Chondrocyte (in vitro differentiated cells): Measurements from ENCODE around the gene EGFR. TPM values are rescaled to one million over a fixed set of nuclear protein-coding genes. Genes with fewer than 3 reads are reported as not detected.

ENCODE experiments used
- DNase-seq: peaks from one replicate; pipeline ENCODE4 v3.0.0; 2021; ENCODE audit warnings: mixed read lengths, low spot score
- H3K27ac Mint-ChIP-seq: one replicate; pipeline ENCODE4 v1.8.0; 2021; ENCODE audit warnings: mild to moderate bottlenecking, moderate library complexity, mixed read lengths; ENCODE audit not compliant: unreplicated experiment
- H3K27me3 Mint-ChIP-seq: 2 replicates; pipeline ENCODE4 v1.8.0; 2021; ENCODE audit warnings: low read depth, mixed read lengths
- H3K36me3 Mint-ChIP-seq: 2 replicates; pipeline ENCODE4 v1.8.0; 2021; ENCODE audit warnings: low read depth, mixed read lengths
- H3K4me1 Mint-ChIP-seq: 2 replicates; pipeline ENCODE4 v1.8.0; 2021; ENCODE audit warnings: low read depth, mild to moderate bottlenecking, mixed read lengths
- H3K4me3 Mint-ChIP-seq: one replicate; pipeline ENCODE4 v1.8.0; 2021; ENCODE audit warnings: mild to moderate bottlenecking, moderate library complexity, mixed read lengths; ENCODE audit not compliant: unreplicated experiment
- H3K9me3 Mint-ChIP-seq: 2 replicates; pipeline ENCODE4 v1.8.0; 2021; ENCODE audit warnings: low read depth, mixed read lengths
- CTCF ChIP-seq: fragments of 200-600 bp; sonication (generic); IDR thresholded peaks from 2 replicates; pipeline ENCODE4 v1.5.0; 2021; ENCODE audit warnings: antibody characterized with exemption, mild to moderate bottlenecking, moderate library complexity
- total RNA-seq: library from RNA; stranded (reverse); gene quantifications from 3 replicates; pipeline ENCODE4 v1.2.1, GENCODE V29; 2021

Gene EGFR
- total RNA-seq, 1 donor from 2014 or later: 25.5 TPM

- DNase-seq: no peak
- Mint-ChIP-seq H3K9me3 (peaks cover 6% of the 10 kb centered on the region), H3K4me3 (peak overlapping the region; percentile 39), H3K36me3 (peaks cover 1% of the 10 kb centered on the region), H3K27me3 (no peaks in the 10 kb centered on the region), H3K4me1 (peaks cover 65% of the 10 kb centered on the region), H3K27ac (peak overlapping the region; percentile 99)
- TF ChIP-seq CTCF: no peak
These were observed 114.2 kb downstream of the EGFR start for GRCh38 chr7:55132890-55133551.

GRCh38 chr7:55133630-55134358 is 115.0 kb downstream of the EGFR start:
- Mint-ChIP-seq H3K27ac (peak overlapping the region; percentile 99), H3K27me3 (no peaks in the 10 kb centered on the region), H3K4me1 (peaks cover 57% of the 10 kb centered on the region), H3K4me3 (no peak overlapping the region), H3K36me3 (peaks cover 1% of the 10 kb centered on the region), H3K9me3 (peaks cover 10% of the 10 kb centered on the region)
- peak; percentile 48 for TF ChIP-seq CTCF
- no peak for DNase-seq

- H3K27me3 Mint-ChIP-seq: no peaks in the 10 kb centered on the region
- peaks cover 1% of the 10 kb centered on the region for H3K36me3 Mint-ChIP-seq
- H3K9me3 Mint-ChIP-seq: peaks cover 12% of the 10 kb centered on the region
- no peak overlapping the region for H3K4me3 Mint-ChIP-seq
- no peak for DNase-seq
- H3K4me1 Mint-ChIP-seq: peaks cover 52% of the 10 kb centered on the region
- no peak for TF ChIP-seq CTCF
- peak overlapping the region; percentile 99 for H3K27ac Mint-ChIP-seq
These were observed 115.5 kb downstream of the EGFR start for GRCh38 chr7:55134359-55134725.

GRCh38 chr7:55134786-55135185 is 116.0 kb downstream of the EGFR start:
- Mint-ChIP-seq H3K4me3 (no peak overlapping the region), H3K9me3 (peaks cover 12% of the 10 kb centered on the region), H3K27me3 (no peaks in the 10 kb centered on the region), H3K36me3 (peaks cover 1% of the 10 kb centered on the region), H3K4me1 (peaks cover 47% of the 10 kb centered on the region), H3K27ac (no peak overlapping the region)
- DNase-seq: no peak
- no peak for TF ChIP-seq CTCF

GRCh38 chr7:55135462-55135861 is 116.6 kb downstream of the EGFR start:
- no peak overlapping the region for H3K4me3 Mint-ChIP-seq
- TF ChIP-seq CTCF: no peak
- H3K27ac Mint-ChIP-seq: no peak overlapping the region
- no peaks in the 10 kb centered on the region for H3K27me3 Mint-ChIP-seq
- peaks cover 12% of the 10 kb centered on the region for H3K9me3 Mint-ChIP-seq
- no peak for DNase-seq
- peaks cover 1% of the 10 kb centered on the region for H3K36me3 Mint-ChIP-seq
- H3K4me1 Mint-ChIP-seq: peaks cover 44% of the 10 kb centered on the region
